ENCODE measurements around the gene UBE2E2.

- TF ChIP-seq CTCF (conservative IDR thresholded peaks at IDR 0.05; ENCODE audit: low read length) (no peak), EZH2phosphoT487 (IDR thresholded peaks at IDR 0.05; ENCODE audit: borderline replicate concordance, low read depth, low read length) (no peak)
Measured at GRCh38 chr3:23576379-23576959, 373.3 kb downstream of the UBE2E2 start.

Measured in OCI-LY7 (cell line).